Body of pancreas (tissue), 4 donors: ENCODE results near the gene TUT7. TPM values are rescaled to one million over a fixed set of nuclear protein-coding genes. Genes with fewer than 3 reads are reported as not detected.
"Not testable (repeated sequence)": the region's sequence is repeated elsewhere in the genome, so short reads cannot be mapped to it uniquely, and the experiment has no call there.

ENCODE experiments used
- ATAC-seq: fragments of 150-250 bp; one replicate; pipeline ENCODE4 v1.9.1; 2016
- DNase-seq, 4 donors: peaks; one replicate each; pipeline ENCODE4 v3.0.0-alpha.2; 2019
- H3K27ac ChIP-seq, 4 donors: fragments of 200-600 bp; sonication (generic); 1 replicate in 3 of 4; 2 replicates in 1 of 4; pipeline versions ENCODE4 v1.5.1 to v1.6.1; 2016 to 2019; ENCODE audit warnings: mild to moderate bottlenecking in 1 of 4, mixed read lengths in 1 of 4, moderate library complexity in 1 of 4
- H3K27me3 ChIP-seq, 2 donors: fragments of 200-600 bp; sonication (generic); one replicate each; pipeline ENCODE4 v1.6.0; 2016; ENCODE audit warnings: mild to moderate bottlenecking in 1 of 2
- H3K36me3 ChIP-seq, 2 donors: fragments of 200-600 bp; sonication (generic); replicated peaks in 1 of 2; 2 replicates each; pipeline ENCODE4 v1.5.1; 2016; ENCODE audit warnings: low read depth in 2 of 2; ENCODE audit not compliant: insufficient read depth in 1 of 2
- H3K4me1 ChIP-seq: fragments of 200-600 bp; sonication (generic); one replicate; pipeline ENCODE4 v1.6.0; 2016
- H3K4me3 ChIP-seq, 2 donors: fragments of 200-600 bp; sonication (generic); 1 replicate in 1 of 2; 2 replicates in 1 of 2; pipeline ENCODE4 v1.5.1; 2016 to 2019
- H3K9me3 ChIP-seq, 3 donors: fragments of 200-600 bp; sonication (generic); 1 replicate in 2 of 3; 2 replicates in 1 of 3; pipeline ENCODE4 v1.5.1; 2016
- POLR2A ChIP-seq, 3 donors: fragments of 450-650 bp; IDR thresholded peaks; one replicate each; pipeline ENCODE4 v1.6.1; 2016; ENCODE audit warnings: antibody characterized with exemption in 3 of 3, mild to moderate bottlenecking in 2 of 3
- WGBS, 2 donors: methylation state at CpG; one replicate each; pipeline ENCODE4 v1.1.5; 2017; 5-methylcytosine and 5-hydroxymethylcytosine counted together
- intact Hi-C: fragments of 100-400 bp; cut with DNase I; formaldehyde crosslinking; loops from one replicate; pipeline ENCODE4 v1.15.1; 2023
- total RNA-seq, 2 donors: library from RNA; depleted of rRNA; stranded (reverse); fragments of >200 nt; gene quantifications; one replicate each; pipeline ENCODE4 v1.1.0, GENCODE V29; 2016
- TF ChIP-seq, protein P1 (sequence below), 7 experiments: fragments of 450-650 bp in 4 of 7; fragments of 200-600 bp in 3 of 7; sonication (generic) in 3 of 7; IDR thresholded peaks; one replicate each; pipeline ENCODE4 v1.5.1; 2016 to 2019; ENCODE audit warnings: antibody characterized with exemption in 7 of 7

Gene TUT7
- total RNA-seq, 2 donors from 2014 or later, result 24.4 to 60.3 TPM

- 46 to 69% methylated on average over 2 of the region's 2 CpGs for WGBS, 2 donors
- Histone ChIP-seq H3K36me3 (peaks cover 6 to 29% of the 10 kb centered on the region in 2 donors), H3K4me3 (no peak overlapping the region), H3K27me3 (no peaks in the 10 kb centered on the region), H3K9me3 (no peaks in the 10 kb centered on the region), H3K27ac (no peak overlapping the region), H3K4me1 (no peaks in the 10 kb centered on the region)
- intact Hi-C loops, result no loop called here
- no peak for TF ChIP-seq POLR2A (IDR thresholded peaks at IDR 0.05)
- TF ChIP-seq, protein P1, sequence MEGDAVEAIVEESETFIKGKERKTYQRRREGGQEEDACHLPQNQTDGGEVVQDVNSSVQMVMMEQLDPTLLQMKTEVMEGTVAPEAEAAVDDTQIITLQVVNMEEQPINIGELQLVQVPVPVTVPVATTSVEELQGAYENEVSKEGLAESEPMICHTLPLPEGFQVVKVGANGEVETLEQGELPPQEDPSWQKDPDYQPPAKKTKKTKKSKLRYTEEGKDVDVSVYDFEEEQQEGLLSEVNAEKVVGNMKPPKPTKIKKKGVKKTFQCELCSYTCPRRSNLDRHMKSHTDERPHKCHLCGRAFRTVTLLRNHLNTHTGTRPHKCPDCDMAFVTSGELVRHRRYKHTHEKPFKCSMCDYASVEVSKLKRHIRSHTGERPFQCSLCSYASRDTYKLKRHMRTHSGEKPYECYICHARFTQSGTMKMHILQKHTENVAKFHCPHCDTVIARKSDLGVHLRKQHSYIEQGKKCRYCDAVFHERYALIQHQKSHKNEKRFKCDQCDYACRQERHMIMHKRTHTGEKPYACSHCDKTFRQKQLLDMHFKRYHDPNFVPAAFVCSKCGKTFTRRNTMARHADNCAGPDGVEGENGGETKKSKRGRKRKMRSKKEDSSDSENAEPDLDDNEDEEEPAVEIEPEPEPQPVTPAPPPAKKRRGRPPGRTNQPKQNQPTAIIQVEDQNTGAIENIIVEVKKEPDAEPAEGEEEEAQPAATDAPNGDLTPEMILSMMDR (IDR thresholded peaks at IDR 0.05), result no peak
- DNase-seq (no peak), ATAC-seq (no peak)
Observed at GRCh38 chr9:86315078-86315477, 39.1 kb downstream of the TUT7 start.

DNA sequence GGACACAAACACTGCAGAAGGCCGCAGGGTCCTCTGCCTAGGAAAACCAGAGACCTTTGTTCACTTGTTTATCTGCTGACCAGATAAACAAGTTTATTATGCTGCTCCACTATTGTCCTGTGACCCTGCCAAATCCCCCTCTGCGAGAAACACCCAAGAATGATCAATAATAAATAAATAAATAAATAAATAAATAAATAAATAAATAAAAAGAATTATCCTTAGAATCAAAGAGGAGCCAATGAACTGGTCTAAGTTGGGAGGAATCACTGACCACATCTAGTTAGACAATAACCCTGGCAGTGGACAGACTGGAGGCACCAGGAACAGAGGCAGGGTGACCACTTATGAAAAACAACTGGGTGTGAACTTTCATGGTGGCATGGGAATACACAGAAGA lies 41.3 kb downstream of the TUT7 start:
- H3K27ac ChIP-seq, H3K27me3 ChIP-seq, H3K4me3 ChIP-seq, DNase-seq, H3K9me3 ChIP-seq, H3K4me1 ChIP-seq, intact Hi-C loops, ATAC-seq: not testable (repeated sequence)
- peaks cover 6 to 30% of the 10 kb centered on the region in 2 donors for H3K36me3 ChIP-seq
- WGBS, 2 donors, result 96 to 100% methylated on average over 2 of the region's 2 CpGs

DNA sequence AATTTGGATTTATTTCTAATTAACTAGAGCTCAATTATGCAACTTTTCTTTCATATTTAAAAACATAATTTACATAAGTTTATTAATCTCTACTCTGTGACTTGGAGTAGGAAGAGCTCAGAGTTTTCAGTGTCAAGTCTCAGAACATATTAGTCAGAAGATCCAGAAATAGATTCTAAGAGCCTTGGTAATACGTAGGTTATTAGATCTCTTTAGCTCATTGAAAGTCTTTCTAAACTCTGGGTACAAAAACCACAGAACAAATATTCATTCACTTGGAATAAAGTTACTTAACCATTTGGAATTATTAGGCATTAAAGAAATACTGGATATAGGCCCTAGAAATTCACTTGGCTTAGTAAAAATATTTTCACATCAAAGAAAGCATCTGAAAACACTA lies 45.5 kb downstream of the TUT7 start:
- intact Hi-C loops, result no loop called here
- DNase-seq (no peak), ATAC-seq (no peak)
- Histone ChIP-seq H3K4me3 (no peak overlapping the region), H3K27me3 (no peaks in the 10 kb centered on the region), H3K27ac (no peak overlapping the region), H3K36me3 (peaks cover 0 to 39% of the 10 kb centered on the region in 2 donors), H3K9me3 (no peaks in the 10 kb centered on the region), H3K4me1 (no peaks in the 10 kb centered on the region)
- TF ChIP-seq POLR2A (IDR thresholded peaks at IDR 0.05), result no peak
- TF ChIP-seq, protein P1 (IDR thresholded peaks at IDR 0.05), result no peak
- WGBS, 2 donors, result 81 to 95% methylated on average over 1 of the region's 1 CpG

DNA sequence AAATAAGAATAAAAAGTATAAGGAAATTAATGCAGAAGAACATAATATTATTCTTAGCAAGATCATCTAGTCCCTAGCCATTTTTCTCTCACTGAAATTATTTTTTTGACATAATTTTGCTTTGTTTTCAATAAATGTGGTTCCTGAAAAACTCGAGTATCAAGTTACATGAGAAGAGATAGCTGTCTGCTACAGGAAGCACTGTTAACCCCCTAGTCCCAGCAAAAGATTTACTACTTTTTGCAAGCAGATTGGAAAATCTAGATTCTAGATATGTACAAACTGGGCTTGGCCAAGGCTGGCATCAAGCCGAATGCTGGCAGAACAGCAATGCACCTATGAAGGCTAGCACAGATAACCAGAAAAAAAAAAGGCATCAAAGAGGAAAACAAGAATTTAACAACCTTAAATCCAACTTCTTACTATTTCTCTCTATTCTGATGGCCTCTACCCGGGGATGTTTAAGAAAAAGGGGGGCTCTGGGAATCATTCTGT lies 49.9 kb downstream of the TUT7 start:
- intact Hi-C loops, result no loop called here
- no peak overlapping the region for H3K4me3 ChIP-seq
- no peaks in the 10 kb centered on the region for H3K9me3 ChIP-seq
- H3K27ac ChIP-seq, result no peak overlapping the region
- peak in 1 of 4 donors; percentile 28 for DNase-seq
- H3K36me3 ChIP-seq, result peaks cover 10 to 50% of the 10 kb centered on the region in 2 donors
- WGBS, 2 donors, result 47 to 58% methylated on average over 3 of the region's 3 CpGs
- no peaks in the 10 kb centered on the region for H3K27me3 ChIP-seq
- no peak for ATAC-seq
- TF ChIP-seq, protein P1 (IDR thresholded peaks at IDR 0.05), result no peak
- TF ChIP-seq POLR2A (IDR thresholded peaks at IDR 0.05), result no peak
- H3K4me1 ChIP-seq, result no peaks in the 10 kb centered on the region

DNA sequence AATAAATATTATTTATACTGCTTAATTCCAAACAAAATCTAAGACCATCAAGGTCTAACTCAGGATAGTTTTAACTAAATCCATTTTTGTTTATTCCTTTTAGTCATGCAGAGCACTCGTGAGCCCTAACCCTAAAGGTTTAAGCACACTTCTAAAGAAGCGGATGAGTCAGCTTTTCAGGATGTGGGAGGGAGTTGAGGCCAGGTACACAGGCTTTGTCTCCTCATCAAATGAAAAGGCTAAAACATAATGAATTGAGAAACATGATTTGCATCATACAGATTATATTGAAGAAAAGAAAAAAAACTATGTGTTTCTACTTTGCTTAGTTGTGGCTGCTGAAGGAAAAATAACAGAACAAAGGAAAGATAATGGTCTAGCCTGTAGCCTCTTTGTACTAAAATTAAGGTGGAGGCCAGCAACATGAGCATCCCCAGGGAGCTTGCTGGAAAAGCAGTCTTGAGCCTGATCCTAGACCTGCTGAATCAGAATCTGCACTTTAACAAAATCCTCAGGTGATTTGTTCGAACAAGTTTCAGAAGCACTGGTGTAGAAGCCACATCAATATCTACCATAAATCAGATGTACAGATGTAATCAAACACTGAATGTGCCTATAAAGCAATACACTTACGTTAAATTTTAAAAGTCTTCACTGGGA lies 50.8 kb downstream of the TUT7 start:
- Histone ChIP-seq H3K4me3 (no peak overlapping the region), H3K27me3 (no peaks in the 10 kb centered on the region), H3K36me3 (peaks cover 14 to 58% of the 10 kb centered on the region in 2 donors), H3K4me1 (no peaks in the 10 kb centered on the region), H3K27ac (no peak overlapping the region), H3K9me3 (no peaks in the 10 kb centered on the region)
- TF ChIP-seq, protein P1 (IDR thresholded peaks at IDR 0.05), result no peak
- no peak for TF ChIP-seq POLR2A (IDR thresholded peaks at IDR 0.05)
- intact Hi-C loops, result no loop called here
- no peak for ATAC-seq
- WGBS, 2 donors, result 88 to 96% methylated on average over 4 of the region's 4 CpGs
- DNase-seq, result no peak
